Spinal cord (tissue), 10 donors: Measurements from ENCODE around the gene NSUN6. TPM values are rescaled to one million over a fixed set of nuclear protein-coding genes. Genes with fewer than 3 reads are reported as not detected.
A peak's percentile ranks its signal among the peaks of the same experiment; 100 is the strongest.

ENCODE experiments used
- DNase-seq, 6 donors: peaks; one replicate each; pipeline versions ENCODE4 v3.0.0 to v3.0.0-alpha.2; 2013 to 2015; ENCODE audit warnings: low spot score in 6 of 6, low read depth in 4 of 6
- H3K27ac ChIP-seq: one replicate; pipeline ENCODE4 v1.5.1; 2013; ENCODE audit warnings: low read depth, low read length, control low read depth
- H3K27me3 ChIP-seq: one replicate; pipeline ENCODE4 v1.6.1; 2013; ENCODE audit warnings: low read length; ENCODE audit not compliant: control insufficient read depth, insufficient read depth
- H3K36me3 ChIP-seq: one replicate; pipeline ENCODE4 v1.6.1; 2013; ENCODE audit warnings: low read length; ENCODE audit not compliant: control insufficient read depth, insufficient read depth
- H3K4me1 ChIP-seq: one replicate; pipeline ENCODE4 v1.6.1; 2013; ENCODE audit warnings: low read length; ENCODE audit not compliant: control insufficient read depth, insufficient read depth
- H3K4me3 ChIP-seq: one replicate; pipeline ENCODE4 v1.5.1; 2013; ENCODE audit warnings: low read depth, low read length, control low read depth
- H3K9me3 ChIP-seq: one replicate; pipeline ENCODE4 v1.6.1; 2013; ENCODE audit warnings: low read length; ENCODE audit not compliant: control insufficient read depth, insufficient read depth
- WGBS: methylation state at CpG from one replicate; pipeline ENCODE4 v1.1.5; 2013; ENCODE audit warnings: missing lambda C conversion rate; ENCODE audit not compliant: insufficient coverage; 5-methylcytosine and 5-hydroxymethylcytosine counted together
- polyA plus RNA-seq, 2 donors: library from polyadenylated mRNA; unstranded; fragments of 120-200 nt; gene quantifications; one replicate each; pipeline ENCODE4 v1.2.1, GENCODE V29; 2013; ENCODE audit not compliant: insufficient read length in 2 of 2
- total RNA-seq, 2 donors: library from RNA; depleted of rRNA in 1 of 2; stranded (reverse); fragments of 120-200 nt in 1 of 2; fragments of >200 nt in 1 of 2; gene quantifications; one replicate each; pipeline versions ENCODE4 v1.2.3 to v1.2.4, GENCODE V29; 2013 to 2014
- donor health status: healthy.

Gene NSUN6
- total and polyA plus RNA-seq, 4 donors, result 19.6 to 31.0 (median 25.5) TPM

GRCh38 chr10:18527687-18528086, 123.7 kb downstream of the NSUN6 start:
- DNase-seq, result no peak
- Histone ChIP-seq H3K4me1 (no peaks in the 10 kb centered on the region), H3K9me3 (peaks cover 3% of the 10 kb centered on the region), H3K36me3 (peaks cover 5% of the 10 kb centered on the region), H3K27ac (no peak overlapping the region), H3K4me3 (no peak overlapping the region), H3K27me3 (no peaks in the 10 kb centered on the region)
- 94% methylated on average over 2 of the region's 2 CpGs for WGBS

- H3K36me3 ChIP-seq, result peaks cover 13% of the 10 kb centered on the region
- no CpG with 5 or more reads among the region's 2 CpGs for WGBS
- H3K4me1 ChIP-seq, result no peaks in the 10 kb centered on the region
- no peak overlapping the region for H3K4me3 ChIP-seq
- no peaks in the 10 kb centered on the region for H3K9me3 ChIP-seq
- DNase-seq, result no peak
- H3K27me3 ChIP-seq, result no peaks in the 10 kb centered on the region
- no peak overlapping the region for H3K27ac ChIP-seq
Observed at GRCh38 chr10:18523858-18524257, 127.5 kb downstream of the NSUN6 start.

- peaks cover 13% of the 10 kb centered on the region for H3K36me3 ChIP-seq
- peak in 1 of 6 donors; percentile 12 for DNase-seq
- no peak overlapping the region for H3K27ac ChIP-seq
- no CpG with 5 or more reads among the region's 1 CpG for WGBS
- no peak overlapping the region for H3K4me3 ChIP-seq
- no peaks in the 10 kb centered on the region for H3K4me1 ChIP-seq
- H3K27me3 ChIP-seq, result no peaks in the 10 kb centered on the region
- no peaks in the 10 kb centered on the region for H3K9me3 ChIP-seq
Observed at GRCh38 chr10:18523025-18523424, 128.4 kb downstream of the NSUN6 start.

- peaks cover 7% of the 10 kb centered on the region for H3K36me3 ChIP-seq
- DNase-seq, result peak in 1 of 6 donors; percentile 66
- H3K27ac ChIP-seq, result no peak overlapping the region
- no peaks in the 10 kb centered on the region for H3K9me3 ChIP-seq
- no CpG with 5 or more reads among the region's 3 CpGs for WGBS
- H3K4me3 ChIP-seq, result no peak overlapping the region
- H3K4me1 ChIP-seq, result no peaks in the 10 kb centered on the region
- no peaks in the 10 kb centered on the region for H3K27me3 ChIP-seq
Observed at GRCh38 chr10:18516851-18517250, 134.5 kb downstream of the NSUN6 start.

- no peaks in the 10 kb centered on the region for H3K27me3 ChIP-seq
- H3K36me3 ChIP-seq, result peaks cover under 1% of the 10 kb centered on the region
- H3K9me3 ChIP-seq, result no peaks in the 10 kb centered on the region
- no peak for DNase-seq
- H3K4me1 ChIP-seq, result no peaks in the 10 kb centered on the region
- no peak overlapping the region for H3K4me3 ChIP-seq
- H3K27ac ChIP-seq, result no peak overlapping the region
Observed at GRCh38 chr10:18514537-18514936, 136.8 kb downstream of the NSUN6 start.

GRCh38 chr10:18508587-18508986, 142.8 kb downstream of the NSUN6 start:
- Histone ChIP-seq H3K4me3 (no peak overlapping the region), H3K27ac (no peak overlapping the region), H3K36me3 (no peaks in the 10 kb centered on the region), H3K9me3 (no peaks in the 10 kb centered on the region), H3K27me3 (no peaks in the 10 kb centered on the region), H3K4me1 (no peaks in the 10 kb centered on the region)
- WGBS, result 100% methylated on average over 2 of the region's 4 CpGs
- DNase-seq, result no peak

GRCh38 chr10:18505456-18506118, 145.8 kb downstream of the NSUN6 start:
- H3K27me3 ChIP-seq, result no peaks in the 10 kb centered on the region
- no peak overlapping the region for H3K27ac ChIP-seq
- H3K9me3 ChIP-seq, result no peaks in the 10 kb centered on the region
- no peak overlapping the region for H3K4me3 ChIP-seq
- no CpG with 5 or more reads among the region's 11 CpGs for WGBS
- no peaks in the 10 kb centered on the region for H3K36me3 ChIP-seq
- DNase-seq, result no peak
- H3K4me1 ChIP-seq, result no peaks in the 10 kb centered on the region

GRCh38 chr10:18504161-18504560, 147.2 kb downstream of the NSUN6 start:
- Histone ChIP-seq H3K27me3 (no peaks in the 10 kb centered on the region), H3K4me1 (no peaks in the 10 kb centered on the region), H3K27ac (no peak overlapping the region), H3K36me3 (no peaks in the 10 kb centered on the region), H3K4me3 (no peak overlapping the region), H3K9me3 (no peaks in the 10 kb centered on the region)
- WGBS, result no CpG with 5 or more reads among the region's 5 CpGs
- DNase-seq, result peak in 1 of 6 donors; percentile 15

GRCh38 chr10:18501629-18502028, 149.8 kb downstream of the NSUN6 start:
- peaks cover 2% of the 10 kb centered on the region for H3K4me1 ChIP-seq
- no peak overlapping the region for H3K4me3 ChIP-seq
- no CpG with 5 or more reads among the region's 5 CpGs for WGBS
- no peaks in the 10 kb centered on the region for H3K27me3 ChIP-seq
- H3K9me3 ChIP-seq, result no peaks in the 10 kb centered on the region
- DNase-seq, result peak in 1 of 6 donors; percentile 55
- no peaks in the 10 kb centered on the region for H3K36me3 ChIP-seq
- no peak overlapping the region for H3K27ac ChIP-seq

- no peak overlapping the region for H3K27ac ChIP-seq
- H3K4me1 ChIP-seq, result peaks cover 2% of the 10 kb centered on the region
- 100% methylated on average over 1 of the region's 3 CpGs for WGBS
- H3K9me3 ChIP-seq, result no peaks in the 10 kb centered on the region
- no peaks in the 10 kb centered on the region for H3K36me3 ChIP-seq
- DNase-seq, result peak in 1 of 6 donors; percentile 36
- no peaks in the 10 kb centered on the region for H3K27me3 ChIP-seq
- no peak overlapping the region for H3K4me3 ChIP-seq
Observed at GRCh38 chr10:18501198-18501597, 150.2 kb downstream of the NSUN6 start.
